SK-N-MC (cell line): ENCODE measurements around the gene RNF17.
"Not testable (repeated sequence)": the region's sequence is repeated elsewhere in the genome, so short reads cannot be mapped to it uniquely, and the experiment has no call there.

Source experiments
- EZH2 ChIP-seq: fragments of 200-600 bp; sonication (generic); IDR thresholded peaks from one replicate; pipeline ENCODE4 v1.6.1; 2017; ENCODE audit warnings: antibody characterized with exemption
- FOXP2 ChIP-seq: optimal IDR thresholded peaks from 2 replicates; pipeline ENCODE3; 2011; ENCODE audit warnings: mild to moderate bottlenecking, moderate library complexity; ENCODE audit not compliant: insufficient read depth; ENCODE audit errors: extremely low read length, control extremely low read depth
- POLR2AphosphoS5 ChIP-seq: IDR thresholded peaks from 2 replicates; pipeline ENCODE4 v1.6.1; 2012; ENCODE audit warnings: mild to moderate bottlenecking, low read depth, low read length, borderline replicate concordance

GRCh38 chr13:24730873-24731567 lies 32.9 kb upstream of the RNF17 start:
- not testable (repeated sequence) for TF ChIP-seq POLR2AphosphoS5, EZH2, FOXP2
